B cell (primary cell): Measurements from ENCODE around the gene GLIS2. TPM values are rescaled to one million over a fixed set of nuclear protein-coding genes. Genes with fewer than 3 reads are reported as not detected.

Experiments
- ATAC-seq: fragments of 200-7000 bp; cut with Tn5 transposase; one replicate; pipeline ENCODE4 v1.10.0; 2021; ENCODE audit warnings: low read depth, mild to moderate bottlenecking, moderate number of reproducible peaks, moderate library complexity
- CTCF ChIA-PET: fragments of 350-600 bp; sonication (Branson Sonifier 250); formaldehyde crosslinking; loops from one replicate; lab custom pipeline; 2021; ENCODE audit warnings: antibody characterized with exemption, inconsistent platforms; lab: Charles Lee
- POLR2A ChIA-PET: fragments of 350-600 bp; sonication (Branson Sonifier 250); formaldehyde crosslinking; loops from one replicate; lab custom pipeline; 2021; ENCODE audit warnings: antibody characterized with exemption; lab: Charles Lee
- DNase-seq: peaks from one replicate; pipeline ENCODE4 v3.0.0; 2013
- H2AFZ ChIP-seq: 2 replicates; pipeline ENCODE4 v1.6.1; 2012; ENCODE audit warnings: mild to moderate bottlenecking, low read depth, low read length; ENCODE audit not compliant: insufficient read depth, poor library complexity, severe bottlenecking
- H3K27ac ChIP-seq, 2 donors: 1 replicate in 1 of 2; 2 replicates in 1 of 2; pipeline ENCODE4 v1.5.1; 2012 to 2013; ENCODE audit warnings: low read length in 2 of 2, mild to moderate bottlenecking in 2 of 2, moderate library complexity in 1 of 2
- H3K27me3 ChIP-seq, 4 experiments: fragments of 200-600 bp in 1 of 4; sonication (generic) in 1 of 4; replicated peaks in 1 of 4; 1 replicate in 2 of 4; 2 replicates in 2 of 4; pipeline versions ENCODE4 v1.6.1 to v1.7.0; 2013 to 2016; ENCODE audit warnings: low read length in 3 of 4, mild to moderate bottlenecking in 2 of 4, mixed read lengths in 1 of 4, moderate library complexity in 1 of 4; ENCODE audit not compliant: insufficient read depth in 4 of 4, control insufficient read depth in 3 of 4; ENCODE audit errors: control extremely low read depth in 1 of 4
- H3K36me3 ChIP-seq, 2 experiments: replicated peaks in 1 of 2; 1 replicate in 1 of 2; 2 replicates in 1 of 2; pipeline versions ENCODE4 v1.6.1 to v1.7.1; 2013; ENCODE audit warnings: low read length in 1 of 2; ENCODE audit not compliant: insufficient read depth in 2 of 2, control insufficient read depth in 1 of 2; ENCODE audit errors: control extremely low read depth in 1 of 2, extremely low read depth in 1 of 2
- H3K4me1 ChIP-seq, 2 donors: fragments of 200-600 bp in 1 of 2; sonication (generic) in 1 of 2; 1 replicate in 1 of 2; 2 replicates in 1 of 2; pipeline versions ENCODE4 v1.5.1 to v1.6.1; 2013 to 2017; ENCODE audit warnings: low read length in 2 of 2; ENCODE audit not compliant: control insufficient read depth in 2 of 2, insufficient read depth in 2 of 2
- H3K4me2 ChIP-seq: replicated peaks from 2 replicates; pipeline ENCODE3; 2012; ENCODE audit warnings: mild to moderate bottlenecking, low read depth, low read length; ENCODE audit not compliant: poor library complexity, severe bottlenecking
- H3K4me3 ChIP-seq, 5 experiments: fragments of 200-600 bp in 1 of 5; sonication (generic) in 1 of 5; 1 replicate in 3 of 5; 2 replicates in 2 of 5; pipeline versions ENCODE4 v1.5.1 to v1.7.0; 2011 to 2016; ENCODE audit warnings: low read length in 4 of 5, mild to moderate bottlenecking in 4 of 5, low read depth in 2 of 5, control low read depth in 1 of 5, moderate library complexity in 1 of 5; ENCODE audit not compliant: insufficient read depth in 1 of 5; ENCODE audit errors: control extremely low read depth in 1 of 5, extremely low read depth in 1 of 5
- H3K79me2 ChIP-seq: fragments of 200-600 bp; sonication (generic); one replicate; pipeline ENCODE4 v1.6.0; 2016; ENCODE audit warnings: low read length; ENCODE audit not compliant: control insufficient read depth, insufficient read depth
- H3K9ac ChIP-seq: fragments of 200-600 bp; sonication (generic); 2 replicates; pipeline ENCODE4 v1.6.1; 2017; ENCODE audit warnings: mild to moderate bottlenecking, low read length, moderate library complexity
- H3K9me3 ChIP-seq, 3 donors: one replicate each; pipeline versions ENCODE4 v1.6.1 to v1.7.1; 2013; ENCODE audit warnings: low read length in 2 of 3; ENCODE audit not compliant: control insufficient read depth in 2 of 3, insufficient read depth in 1 of 3; ENCODE audit errors: control extremely low read depth in 1 of 3
- H4K20me1 ChIP-seq: 2 replicates; pipeline ENCODE4 v1.6.0; 2012; ENCODE audit warnings: mild to moderate bottlenecking, low read length; ENCODE audit not compliant: insufficient read depth, control insufficient read depth, poor library complexity, severe bottlenecking
- H3K27ac Mint-ChIP-seq: one replicate; pipeline ENCODE4 v1.8.0; 2021; ENCODE audit warnings: mixed read lengths
- H3K27me3 Mint-ChIP-seq: one replicate; pipeline ENCODE4 v1.8.0; 2021; ENCODE audit warnings: mixed read lengths
- H3K4me1 Mint-ChIP-seq: one replicate; pipeline ENCODE4 v1.8.0; 2021; ENCODE audit warnings: mixed read lengths
- H3K4me3 Mint-ChIP-seq: one replicate; pipeline ENCODE4 v1.8.0; 2021; ENCODE audit warnings: mixed read lengths
- H3K9me3 Mint-ChIP-seq: one replicate; pipeline ENCODE4 v1.8.0; 2022; ENCODE audit warnings: mixed read lengths; ENCODE audit not compliant: insufficient read depth
- EZH2 ChIP-seq: IDR thresholded peaks from 2 replicates; pipeline ENCODE4 v1.6.1; 2012; ENCODE audit warnings: borderline replicate concordance, low read depth, mild to moderate bottlenecking, moderate library complexity, low read length; ENCODE audit not compliant: insufficient read depth, poor library complexity, severe bottlenecking
- WGBS: methylation state at CpG from one replicate; pipeline ENCODE4 v1.1.5; 2013; ENCODE audit warnings: missing lambda C conversion rate; ENCODE audit not compliant: insufficient coverage; 5-methylcytosine and 5-hydroxymethylcytosine counted together
- intact Hi-C: fragments of 100-400 bp; cut with micrococcal nuclease; formaldehyde crosslinking; loops from one replicate; pipeline ENCODE4 v1.10.0; 2022
- polyA plus RNA-seq: library from polyadenylated mRNA; depleted of rRNA; stranded (reverse); fragments of >200 nt; gene quantifications from 2 replicates; pipeline ENCODE4 v1.2.3, GENCODE V29; 2012
- total RNA-seq, 2 donors: library from RNA; stranded (reverse); fragments of 120-200 nt in 1 of 2; gene quantifications; 1 replicate in 1 of 2; 2 replicates in 1 of 2; pipeline versions ENCODE4 v1.2.3 to v1.2.4, GENCODE V29; 2013 to 2022
- TF ChIP-seq, protein P1 (sequence below): fragments of 200-600 bp; IDR thresholded peaks from one replicate; pipeline ENCODE4 v1.8.0; 2022; ENCODE audit warnings: antibody characterized with exemption, mild to moderate bottlenecking

Gene GLIS2
- total and polyA plus RNA-seq, 2 donors (not counting 1 experiment from before 2014, with no cell fraction given) = not detected

DNA sequence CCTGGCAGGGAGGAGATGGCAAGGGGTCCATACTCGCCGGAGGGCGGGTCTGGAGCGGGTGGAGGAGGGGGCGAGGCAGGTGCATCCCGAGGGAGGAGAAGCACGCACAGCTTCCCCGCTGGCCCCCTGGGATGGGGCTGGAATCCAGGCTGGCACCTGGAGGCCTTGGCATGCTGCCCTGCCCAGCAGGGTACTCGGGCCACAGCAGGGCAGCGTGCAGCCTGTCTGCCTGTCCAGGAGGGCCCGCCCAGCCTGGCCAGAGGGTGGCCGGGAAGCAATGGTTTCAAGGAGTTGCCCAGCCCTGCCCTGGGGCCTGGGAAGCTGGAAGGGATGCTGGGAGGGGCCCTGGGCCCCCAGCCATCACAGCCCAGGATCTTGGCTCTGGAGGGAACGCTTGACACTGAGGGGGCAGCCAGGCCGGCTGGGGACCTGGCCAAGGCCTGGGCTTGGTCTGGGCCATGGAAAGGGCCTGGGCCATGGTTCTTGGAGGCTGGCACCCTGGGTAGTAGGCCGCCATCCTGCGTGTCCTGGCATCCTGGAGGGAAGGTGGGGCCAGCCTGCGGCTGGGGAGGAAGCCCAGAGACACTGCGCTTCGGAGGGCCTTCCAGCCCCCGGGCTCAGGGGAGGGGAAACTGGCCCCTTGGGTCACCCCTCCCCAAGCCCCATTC lies 1.1 kb downstream of the GLIS2 start:
- H3K4me1 Mint-ChIP-seq = peaks cover 18% of the 10 kb centered on the region
- peaks cover 0 to 12% (median 0%) of the 10 kb centered on the region in 3 donors for H3K9me3 ChIP-seq

More for the DNA sequence above, 1.1 kb downstream of the GLIS2 start:
- no peak for DNase-seq
- H3K36me3 ChIP-seq = no peaks in the 10 kb centered on the region
- H4K20me1 ChIP-seq = no peaks in the 10 kb centered on the region
- no peaks in the 10 kb centered on the region for H3K79me2 ChIP-seq
- H3K4me3 Mint-ChIP-seq = peak overlapping the region; percentile 39
- ChIA-PET POLR2A (interaction anchor here (0.9 kb wide), 1 partner anchor 9 kb away, joined by 3 read pairs; no protein-coding TSS in a partner anchor), CTCF (interaction anchor here (1.0 to 15.7 kb wide), 3 partner anchors 12 to 48 kb away, joined by 3 to 165 read pairs (median 3); no protein-coding TSS in a partner anchor)
- 92% methylated on average over 20 of the region's 20 CpGs for WGBS
- H3K4me3 ChIP-seq = peak overlapping the region in 1 of 5 experiments; percentile 36
- peaks cover 30 to 37% of the 10 kb centered on the region in 2 donors for H3K4me1 ChIP-seq
- H3K27me3 Mint-ChIP-seq = peaks cover 11% of the 10 kb centered on the region
- peaks cover 0 to 59% (median 22%) of the 10 kb centered on the region in 4 experiments for H3K27me3 ChIP-seq
- H3K27ac Mint-ChIP-seq = no peak overlapping the region
- no peak overlapping the region for H2AFZ ChIP-seq
- intact Hi-C loops = no loop called here
- no peak overlapping the region for H3K27ac ChIP-seq
- no peak for TF ChIP-seq EZH2
- TF ChIP-seq, protein P1, sequence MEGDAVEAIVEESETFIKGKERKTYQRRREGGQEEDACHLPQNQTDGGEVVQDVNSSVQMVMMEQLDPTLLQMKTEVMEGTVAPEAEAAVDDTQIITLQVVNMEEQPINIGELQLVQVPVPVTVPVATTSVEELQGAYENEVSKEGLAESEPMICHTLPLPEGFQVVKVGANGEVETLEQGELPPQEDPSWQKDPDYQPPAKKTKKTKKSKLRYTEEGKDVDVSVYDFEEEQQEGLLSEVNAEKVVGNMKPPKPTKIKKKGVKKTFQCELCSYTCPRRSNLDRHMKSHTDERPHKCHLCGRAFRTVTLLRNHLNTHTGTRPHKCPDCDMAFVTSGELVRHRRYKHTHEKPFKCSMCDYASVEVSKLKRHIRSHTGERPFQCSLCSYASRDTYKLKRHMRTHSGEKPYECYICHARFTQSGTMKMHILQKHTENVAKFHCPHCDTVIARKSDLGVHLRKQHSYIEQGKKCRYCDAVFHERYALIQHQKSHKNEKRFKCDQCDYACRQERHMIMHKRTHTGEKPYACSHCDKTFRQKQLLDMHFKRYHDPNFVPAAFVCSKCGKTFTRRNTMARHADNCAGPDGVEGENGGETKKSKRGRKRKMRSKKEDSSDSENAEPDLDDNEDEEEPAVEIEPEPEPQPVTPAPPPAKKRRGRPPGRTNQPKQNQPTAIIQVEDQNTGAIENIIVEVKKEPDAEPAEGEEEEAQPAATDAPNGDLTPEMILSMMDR = no peak
- no peak for ATAC-seq
- H3K9ac ChIP-seq = no peak overlapping the region
- H3K4me2 ChIP-seq = peak overlapping the region; percentile 83
- H3K9me3 Mint-ChIP-seq = no peaks in the 10 kb centered on the region
